DOHH2 (cell line): ENCODE measurements around the gene ASTE1.

Experiments used
- H3F3A ChIP-seq: fragments of 200-600 bp; sonication (generic), shearing (Covaris generic); 2 replicates; pipeline ENCODE4 v1.6.0; 2016; ENCODE audit warnings: antibody characterized with exemption, mild to moderate bottlenecking; ENCODE audit not compliant: control insufficient read depth, insufficient read depth
- H3K27ac ChIP-seq: fragments of 200-600 bp; sonication (generic); 2 replicates; pipeline ENCODE4 v1.5.1; 2014; ENCODE audit warnings: low read depth, mild to moderate bottlenecking, low read length, moderate library complexity
- H3K27me3 ChIP-seq: fragments of 200-600 bp; sonication (generic); 2 replicates; pipeline ENCODE4 v1.6.1; 2014; ENCODE audit warnings: mild to moderate bottlenecking, low read length, mixed read lengths; ENCODE audit not compliant: control insufficient read depth
- H3K36me3 ChIP-seq: fragments of 200-600 bp; sonication (generic); 2 replicates; pipeline ENCODE4 v1.6.1; 2014; ENCODE audit warnings: mild to moderate bottlenecking, low read length, moderate library complexity, mixed read lengths; ENCODE audit not compliant: control insufficient read depth
- H3K4me1 ChIP-seq: fragments of 200-600 bp; sonication (generic); 2 replicates; pipeline ENCODE4 v1.6.1; 2014; ENCODE audit warnings: mild to moderate bottlenecking, low read length, mixed read lengths; ENCODE audit not compliant: control insufficient read depth
- H3K4me2 ChIP-seq: fragments of 200-600 bp; sonication (generic); 2 replicates; pipeline ENCODE4 v1.6.0; 2014; ENCODE audit warnings: mild to moderate bottlenecking, low read length, moderate library complexity
- H3K4me3 ChIP-seq: fragments of 200-600 bp; sonication (generic); 2 replicates; pipeline ENCODE4 v1.5.1; 2014; ENCODE audit warnings: mild to moderate bottlenecking, low read length, mixed read lengths
- H3K79me2 ChIP-seq: fragments of 200-600 bp; sonication (generic); 2 replicates; pipeline ENCODE4 v1.6.1; 2014; ENCODE audit warnings: mild to moderate bottlenecking, low read length, mixed read lengths; ENCODE audit not compliant: control insufficient read depth
- H3K9me2 ChIP-seq: fragments of 200-600 bp; sonication (generic); replicated peaks from 2 replicates; pipeline ENCODE4 v1.6.1; 2014; ENCODE audit warnings: mild to moderate bottlenecking, low read length, mixed read lengths; ENCODE audit not compliant: control insufficient read depth
- H3K9me3 ChIP-seq: fragments of 200-600 bp; sonication (generic); 2 replicates; pipeline ENCODE4 v1.6.1; 2014; ENCODE audit warnings: antibody characterized with exemption, low read length, mixed read lengths; ENCODE audit not compliant: control insufficient read depth, insufficient read depth
- H4K20me1 ChIP-seq: fragments of 200-600 bp; sonication (generic); 2 replicates; pipeline ENCODE4 v1.6.0; 2014; ENCODE audit warnings: low read depth, mild to moderate bottlenecking, antibody characterized with exemption, low read length, moderate library complexity; ENCODE audit not compliant: control insufficient read depth, insufficient read depth
- CTCF ChIP-seq: fragments of 200-600 bp; sonication (generic); IDR thresholded peaks from one replicate; pipeline ENCODE4 v1.5.1; 2014; ENCODE audit warnings: antibody characterized with exemption, mild to moderate bottlenecking, low read depth, low read length; ENCODE audit not compliant: poor library complexity, severe bottlenecking
- EZH2phosphoT487 ChIP-seq: fragments of 200-600 bp; sonication (generic); IDR thresholded peaks from 2 replicates; pipeline ENCODE4 v1.6.1; 2017; ENCODE audit warnings: borderline replicate concordance, mild to moderate bottlenecking, antibody characterized with exemption, low read length, moderate library complexity, mixed read lengths

The ASTE1 gene

GRCh38 chr3:131004603-131005002 is 22.0 kb downstream of the ASTE1 start:
- Histone ChIP-seq H3K79me2 (no peaks in the 10 kb centered on the region), H3F3A (no peaks in the 10 kb centered on the region), H3K9me2 (no peaks in the 10 kb centered on the region), H3K4me2 (no peak overlapping the region), H3K27ac (no peak overlapping the region), H3K4me1 (no peaks in the 10 kb centered on the region), H3K27me3 (no peaks in the 10 kb centered on the region), H3K9me3 (no peaks in the 10 kb centered on the region), H4K20me1 (no peaks in the 10 kb centered on the region), H3K36me3 (peaks cover 35% of the 10 kb centered on the region), H3K4me3 (no peak overlapping the region)
- no peak for TF ChIP-seq CTCF
- no peak for TF ChIP-seq EZH2phosphoT487

GRCh38 chr3:131001071-131001470 is 25.6 kb downstream of the ASTE1 start:
- peaks cover 56% of the 10 kb centered on the region for H3K36me3 ChIP-seq
- H3F3A ChIP-seq = no peaks in the 10 kb centered on the region
- TF ChIP-seq CTCF (no peak), EZH2phosphoT487 (no peak)
- H3K4me1 ChIP-seq = no peaks in the 10 kb centered on the region
- no peaks in the 10 kb centered on the region for H3K79me2 ChIP-seq
- H4K20me1 ChIP-seq = no peaks in the 10 kb centered on the region
- H3K9me2 ChIP-seq = no peaks in the 10 kb centered on the region
- H3K4me3 ChIP-seq = no peak overlapping the region
- no peaks in the 10 kb centered on the region for H3K27me3 ChIP-seq
- H3K9me3 ChIP-seq = no peaks in the 10 kb centered on the region
- no peak overlapping the region for H3K27ac ChIP-seq
- H3K4me2 ChIP-seq = no peak overlapping the region

- Histone ChIP-seq H3K9me3 (no peaks in the 10 kb centered on the region), H3K79me2 (no peaks in the 10 kb centered on the region), H3K9me2 (no peaks in the 10 kb centered on the region), H4K20me1 (no peaks in the 10 kb centered on the region), H3K4me3 (no peak overlapping the region), H3K36me3 (peaks cover 44% of the 10 kb centered on the region), H3F3A (no peaks in the 10 kb centered on the region), H3K4me2 (no peak overlapping the region), H3K27me3 (no peaks in the 10 kb centered on the region), H3K27ac (no peak overlapping the region), H3K4me1 (no peaks in the 10 kb centered on the region)
- TF ChIP-seq CTCF (no peak), EZH2phosphoT487 (no peak)
These were observed 29.3 kb downstream of the ASTE1 start for GRCh38 chr3:130997289-130997688.

- H3K36me3 ChIP-seq = peaks cover 26% of the 10 kb centered on the region
- TF ChIP-seq CTCF (no peak), EZH2phosphoT487 (no peak)
- no peaks in the 10 kb centered on the region for H3K79me2 ChIP-seq
These were observed 34.3 kb downstream of the ASTE1 start for GRCh38 chr3:130992344-130992743.

More at GRCh38 chr3:130992344-130992743, 34.3 kb downstream of the ASTE1 start:
- no peaks in the 10 kb centered on the region for H3K9me3 ChIP-seq
- H3F3A ChIP-seq = no peaks in the 10 kb centered on the region
- no peak overlapping the region for H3K4me2 ChIP-seq
- no peaks in the 10 kb centered on the region for H4K20me1 ChIP-seq
- no peaks in the 10 kb centered on the region for H3K9me2 ChIP-seq
- no peak overlapping the region for H3K4me3 ChIP-seq
- no peaks in the 10 kb centered on the region for H3K4me1 ChIP-seq
- no peak overlapping the region for H3K27ac ChIP-seq
- no peaks in the 10 kb centered on the region for H3K27me3 ChIP-seq
